OCI-LY3 (cell line): ENCODE results near the gene HMX1.

Source experiments
- EZH2phosphoT487 ChIP-seq: fragments of 200-600 bp; shearing (Covaris generic); IDR thresholded peaks from 2 replicates; pipeline ENCODE4 v1.6.1; 2018; ENCODE audit warnings: antibody characterized with exemption, mixed run types, low read depth
- TF ChIP-seq, protein P1 (sequence below): fragments of 200-600, 300-600 bp; sonication (generic); IDR thresholded peaks from 2 replicates; pipeline ENCODE4 v1.5.1; 2014; ENCODE audit warnings: antibody characterized with exemption, low read length, low read depth

DNA sequence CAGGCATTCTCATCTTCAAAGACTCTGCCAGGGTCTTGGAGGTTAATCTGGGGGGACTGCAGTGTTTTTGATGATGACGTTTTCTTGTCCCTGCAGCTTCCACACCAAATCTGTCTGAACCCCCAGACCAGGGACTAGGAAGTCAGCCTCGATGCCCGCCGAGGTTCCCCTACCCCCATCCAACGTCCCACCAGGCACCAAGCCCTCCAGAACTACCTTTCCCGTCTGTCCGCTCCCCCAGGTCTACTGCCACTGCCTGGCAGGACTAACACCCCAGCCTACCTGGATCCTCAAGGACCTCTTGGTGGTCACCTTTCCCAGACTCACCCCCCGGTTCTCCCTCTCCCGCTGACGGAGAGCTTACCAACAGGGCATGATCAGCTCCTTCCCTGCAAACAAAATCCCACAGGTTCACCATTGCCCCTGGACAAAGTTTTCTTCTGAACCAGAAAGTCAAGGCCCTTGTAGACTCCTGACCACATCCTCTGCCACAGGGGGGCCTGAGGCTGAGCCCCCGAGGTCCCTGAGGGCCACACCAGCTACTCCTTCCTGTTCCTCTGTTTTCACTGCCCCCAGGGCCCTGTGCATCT is 40.9 kb downstream of the HMX1 start:
- TF ChIP-seq, protein P1, sequence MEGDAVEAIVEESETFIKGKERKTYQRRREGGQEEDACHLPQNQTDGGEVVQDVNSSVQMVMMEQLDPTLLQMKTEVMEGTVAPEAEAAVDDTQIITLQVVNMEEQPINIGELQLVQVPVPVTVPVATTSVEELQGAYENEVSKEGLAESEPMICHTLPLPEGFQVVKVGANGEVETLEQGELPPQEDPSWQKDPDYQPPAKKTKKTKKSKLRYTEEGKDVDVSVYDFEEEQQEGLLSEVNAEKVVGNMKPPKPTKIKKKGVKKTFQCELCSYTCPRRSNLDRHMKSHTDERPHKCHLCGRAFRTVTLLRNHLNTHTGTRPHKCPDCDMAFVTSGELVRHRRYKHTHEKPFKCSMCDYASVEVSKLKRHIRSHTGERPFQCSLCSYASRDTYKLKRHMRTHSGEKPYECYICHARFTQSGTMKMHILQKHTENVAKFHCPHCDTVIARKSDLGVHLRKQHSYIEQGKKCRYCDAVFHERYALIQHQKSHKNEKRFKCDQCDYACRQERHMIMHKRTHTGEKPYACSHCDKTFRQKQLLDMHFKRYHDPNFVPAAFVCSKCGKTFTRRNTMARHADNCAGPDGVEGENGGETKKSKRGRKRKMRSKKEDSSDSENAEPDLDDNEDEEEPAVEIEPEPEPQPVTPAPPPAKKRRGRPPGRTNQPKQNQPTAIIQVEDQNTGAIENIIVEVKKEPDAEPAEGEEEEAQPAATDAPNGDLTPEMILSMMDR = no peak
- no peak for TF ChIP-seq EZH2phosphoT487
